ENCODE results near the gene ZFP90. TPM values are rescaled to one million over a fixed set of nuclear protein-coding genes. Genes with fewer than 3 reads are reported as not detected.
A peak's percentile ranks its signal among the peaks of the same experiment; 100 is the strongest.

The ZFP90 gene
- total RNA-seq, 1 donor from 2014 or later = 18.4 TPM

DNA sequence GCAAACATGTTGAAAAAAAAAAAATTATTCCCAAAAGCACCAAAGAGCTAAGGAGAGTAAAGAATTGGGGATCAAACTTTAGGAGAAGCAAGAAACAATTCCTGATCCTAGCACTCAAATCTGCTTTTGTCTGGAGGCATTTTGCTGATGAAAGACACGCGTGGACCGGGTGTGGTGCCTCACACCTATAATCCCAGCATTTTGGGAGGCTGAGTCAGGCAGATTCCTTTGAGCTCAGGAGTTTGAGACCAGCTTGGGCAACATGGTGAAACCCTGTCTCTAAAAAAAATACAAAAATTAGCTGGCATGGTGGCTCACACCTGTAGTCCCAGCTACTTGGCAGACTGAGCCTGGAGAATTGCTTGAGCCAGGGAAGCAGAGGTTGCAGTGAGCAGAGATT, 35.4 kb downstream of the ZFP90 start:
- Histone ChIP-seq H3K36me3 (ENCODE audit: control insufficient read depth, insufficient read depth, low read length) (no peaks in the 10 kb centered on the region), H3K4me3 (ENCODE audit: low read depth, low read length) (no peak overlapping the region), H3K27me3 (ENCODE audit: control insufficient read depth, insufficient read depth, low read length) (no peaks in the 10 kb centered on the region)
- DNase-seq (ENCODE audit: low read depth) = peak; percentile 49
- no peak for TF ChIP-seq CTCF (IDR thresholded peaks at IDR 0.05; ENCODE audit: insufficient read depth, low read length, severe bottlenecking)
- no peak for FAIRE-seq

DNA sequence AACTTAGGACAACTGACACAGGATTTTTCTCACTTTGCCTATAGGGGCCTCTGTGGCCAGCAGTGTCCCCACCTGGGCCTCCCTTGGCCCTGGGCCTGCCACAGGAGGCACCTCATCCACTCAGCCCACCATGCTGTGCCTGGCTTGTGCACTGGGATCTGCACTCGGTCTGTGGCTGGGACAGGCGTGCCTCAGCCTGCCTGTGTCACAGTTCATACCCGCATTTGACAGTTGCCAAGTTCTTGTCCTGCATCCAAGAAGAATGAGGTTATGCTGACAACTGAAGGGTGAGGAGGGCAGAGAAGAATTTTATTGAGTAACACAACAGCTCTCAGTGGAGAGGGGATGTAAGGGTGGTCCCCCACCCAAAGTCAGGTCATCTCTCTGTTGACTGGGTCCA, 36.0 kb downstream of the ZFP90 start:
- TF ChIP-seq CTCF (IDR thresholded peaks at IDR 0.05; ENCODE audit: insufficient read depth, low read length, severe bottlenecking) = no peak
- FAIRE-seq (no peak), DNase-seq (ENCODE audit: low read depth) (peak; percentile 67)
- no peaks in the 10 kb centered on the region for H3K36me3 ChIP-seq (ENCODE audit: control insufficient read depth, insufficient read depth, low read length)
- no peaks in the 10 kb centered on the region for H3K27me3 ChIP-seq (ENCODE audit: control insufficient read depth, insufficient read depth, low read length)
- H3K4me3 ChIP-seq (ENCODE audit: low read depth, low read length) = no peak overlapping the region

GRCh38 chr16:68577352-68577853, 38.3 kb downstream of the ZFP90 start:
- TF ChIP-seq CTCF (IDR thresholded peaks at IDR 0.05; ENCODE audit: insufficient read depth, low read length, severe bottlenecking) = no peak

DNA sequence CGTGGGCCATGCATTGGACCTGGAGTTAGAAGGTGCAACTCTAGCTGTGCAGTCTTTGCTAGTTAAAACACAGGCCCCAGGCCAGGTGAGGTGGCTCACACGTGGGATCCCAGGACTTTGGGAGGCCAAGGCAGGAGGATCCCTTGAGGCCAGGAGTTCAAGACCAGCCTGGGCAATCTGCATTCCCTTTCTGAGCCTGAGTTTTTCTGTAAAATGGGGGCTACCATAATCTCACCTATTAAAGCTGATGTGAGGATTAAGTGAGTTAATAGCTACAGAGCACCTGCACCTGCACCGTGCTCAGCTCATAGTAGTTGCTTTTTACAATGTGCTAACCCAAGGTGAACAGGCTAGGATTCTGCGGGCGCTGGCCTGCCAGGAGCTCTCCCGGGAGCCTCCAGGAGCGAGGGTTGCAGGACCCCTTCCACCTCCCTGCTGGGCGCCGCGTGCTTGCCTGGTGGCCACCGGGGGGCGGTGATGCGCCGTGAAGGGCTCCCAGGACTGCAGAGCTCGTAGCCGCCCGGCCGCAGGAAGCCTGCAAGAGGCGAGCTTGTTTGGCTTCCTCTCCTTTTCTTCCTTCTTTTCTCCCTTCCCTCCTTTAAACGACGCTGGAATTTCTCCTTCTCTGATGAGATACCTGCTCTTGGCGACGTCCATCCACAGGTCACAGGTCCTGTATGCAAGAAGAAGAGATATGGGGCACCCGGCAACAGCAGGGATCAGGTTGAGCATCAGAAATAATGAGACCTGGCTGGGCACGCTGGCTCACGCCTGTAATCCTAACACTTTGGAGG, 51.3 kb downstream of the ZFP90 start:
- Histone ChIP-seq H3K27me3 (ENCODE audit: control insufficient read depth, insufficient read depth, low read length) (no peaks in the 10 kb centered on the region), H3K4me3 (ENCODE audit: low read depth, low read length) (no peak overlapping the region), H3K36me3 (ENCODE audit: control insufficient read depth, insufficient read depth, low read length) (no peaks in the 10 kb centered on the region)
- DNase-seq (ENCODE audit: low read depth) (peak; percentile 61), FAIRE-seq (no peak)
- peak; percentile 95 for TF ChIP-seq CTCF (IDR thresholded peaks at IDR 0.05; ENCODE audit: insufficient read depth, low read length, severe bottlenecking)

More at GRCh38 chr16:68577352-68577853, 38.3 kb downstream of the ZFP90 start:
- Histone ChIP-seq H3K27me3 (ENCODE audit: control insufficient read depth, insufficient read depth, low read length) (no peaks in the 10 kb centered on the region), H3K4me3 (ENCODE audit: low read depth, low read length) (no peak overlapping the region), H3K36me3 (ENCODE audit: control insufficient read depth, insufficient read depth, low read length) (no peaks in the 10 kb centered on the region)
- DNase-seq (ENCODE audit: low read depth) (no peak), FAIRE-seq (no peak)

DNA sequence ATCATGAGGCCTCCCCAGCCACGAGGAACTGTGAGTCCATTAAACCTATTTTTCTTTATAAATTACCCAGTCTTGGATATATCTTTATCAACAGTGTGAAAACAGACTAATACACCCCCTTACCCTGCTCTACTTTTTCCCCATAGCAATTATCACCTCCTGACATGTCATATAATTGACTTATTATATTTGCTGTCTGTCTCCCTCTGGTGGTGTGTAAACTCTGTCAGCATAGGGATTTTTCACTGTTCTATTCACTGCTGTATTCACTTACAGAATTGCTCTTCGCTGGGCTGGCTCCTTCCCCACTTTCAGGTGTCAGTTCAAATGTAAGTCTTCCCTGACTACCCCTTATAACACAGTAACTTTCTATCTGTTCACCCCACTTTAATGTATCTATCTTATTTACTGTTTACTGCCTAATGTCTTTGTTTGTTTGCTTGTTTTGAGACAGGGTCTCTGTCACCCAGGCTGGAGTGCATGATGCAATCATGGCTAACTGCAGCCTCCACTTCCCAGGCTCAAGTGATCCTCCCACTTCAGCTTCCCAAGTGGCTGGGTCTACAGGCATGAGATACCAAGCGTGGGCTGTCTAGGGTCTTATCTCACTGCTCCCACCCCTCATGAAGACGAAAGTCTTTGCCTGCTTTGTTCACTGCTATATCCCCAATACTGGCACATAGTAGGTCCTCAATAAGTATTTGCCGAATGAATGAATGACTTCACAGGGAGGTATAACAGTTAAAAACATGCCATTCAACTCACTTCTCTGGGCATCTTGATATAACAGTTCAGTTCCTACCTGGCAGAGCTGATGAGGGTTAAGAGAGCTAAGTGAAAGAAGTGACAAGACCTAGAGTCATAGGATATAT, 53.6 kb downstream of the ZFP90 start:
- FAIRE-seq = no peak

More for the DNA sequence above, 53.6 kb downstream of the ZFP90 start:
- Histone ChIP-seq H3K4me3 (ENCODE audit: low read depth, low read length) (no peak overlapping the region), H3K36me3 (ENCODE audit: control insufficient read depth, insufficient read depth, low read length) (no peaks in the 10 kb centered on the region), H3K27me3 (ENCODE audit: control insufficient read depth, insufficient read depth, low read length) (no peaks in the 10 kb centered on the region)
- peak; percentile 25 for DNase-seq (ENCODE audit: low read depth)
- peak; percentile 23 for TF ChIP-seq CTCF (IDR thresholded peaks at IDR 0.05; ENCODE audit: insufficient read depth, low read length, severe bottlenecking)

Data from bronchial epithelial cell (primary cell).